Stomach (tissue), 4 donors: Measurements from ENCODE around the gene CCDC12.

Experiments used
- EP300 ChIP-seq: sonication (generic); formaldehyde crosslinking; IDR thresholded peaks from one replicate; pipeline ENCODE4 v1.6.1; 2017; ENCODE audit warnings: antibody characterized with exemption
- POLR2A ChIP-seq, 4 donors: fragments of 450-650 bp; IDR thresholded peaks; one replicate each; pipeline ENCODE4 v1.6.1; 2016; ENCODE audit warnings: antibody characterized with exemption in 4 of 4, control low read depth in 2 of 4, mild to moderate bottlenecking in 1 of 4, moderate library complexity in 1 of 4

DNA sequence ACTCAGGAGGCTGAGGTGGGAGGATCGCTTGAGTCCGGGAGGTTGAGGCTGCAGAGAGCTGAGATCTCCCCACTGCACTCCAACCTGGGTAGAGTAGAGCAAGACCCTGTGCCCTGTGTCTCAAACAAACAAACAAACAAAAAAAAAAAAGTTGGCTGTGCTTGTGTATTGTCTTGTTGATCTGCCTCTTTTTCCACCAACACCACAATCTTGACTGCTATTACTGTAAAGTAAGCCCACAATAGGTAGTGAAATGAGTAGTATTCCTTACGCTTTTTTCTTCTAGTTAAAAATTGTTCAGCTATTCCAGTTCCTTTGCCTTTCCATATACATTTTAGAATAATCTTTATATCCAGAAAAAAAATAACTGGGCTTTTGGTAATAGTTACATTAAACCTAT lies 63.6 kb downstream of the CCDC12 start:
- TF ChIP-seq POLR2A (IDR thresholded peaks at IDR 0.05): no peak
- no peak for TF ChIP-seq EP300
